NCI-H82 (cell line): ENCODE measurements around the gene YKT6.
"Not testable (repeated sequence)": the region's sequence is repeated elsewhere in the genome, so short reads cannot be mapped to it uniquely, and the experiment has no call there.

Experiments used
- DNase-seq: peaks from one replicate; lab custom pipeline; 2025; lab: John Stamatoyannopoulos, UW

YKT6 gene

DNA sequence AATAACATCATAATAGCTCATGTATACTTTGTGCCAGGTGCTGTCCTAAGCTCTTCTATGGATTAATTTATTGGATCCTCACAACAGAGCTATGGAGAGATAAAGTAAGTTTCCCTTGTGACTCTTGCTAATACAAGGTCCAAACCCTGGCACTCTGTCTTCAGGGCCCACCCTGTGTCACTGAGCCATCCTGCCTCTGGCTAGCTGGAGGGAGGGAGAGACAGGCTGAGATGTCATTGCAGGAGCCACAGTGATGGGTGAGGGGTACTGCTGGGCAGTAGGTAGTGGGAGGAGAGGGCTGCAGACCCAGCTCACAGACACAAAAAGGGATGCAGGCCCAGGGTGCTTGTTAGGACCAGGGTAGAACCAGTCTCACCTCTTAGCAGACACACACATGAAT lies 28.4 kb upstream of the YKT6 start:
- no peak for DNase-seq

- no peak for DNase-seq
These were observed 27.9 kb upstream of the YKT6 start for GRCh38 chr7:44172803-44173424.

DNA sequence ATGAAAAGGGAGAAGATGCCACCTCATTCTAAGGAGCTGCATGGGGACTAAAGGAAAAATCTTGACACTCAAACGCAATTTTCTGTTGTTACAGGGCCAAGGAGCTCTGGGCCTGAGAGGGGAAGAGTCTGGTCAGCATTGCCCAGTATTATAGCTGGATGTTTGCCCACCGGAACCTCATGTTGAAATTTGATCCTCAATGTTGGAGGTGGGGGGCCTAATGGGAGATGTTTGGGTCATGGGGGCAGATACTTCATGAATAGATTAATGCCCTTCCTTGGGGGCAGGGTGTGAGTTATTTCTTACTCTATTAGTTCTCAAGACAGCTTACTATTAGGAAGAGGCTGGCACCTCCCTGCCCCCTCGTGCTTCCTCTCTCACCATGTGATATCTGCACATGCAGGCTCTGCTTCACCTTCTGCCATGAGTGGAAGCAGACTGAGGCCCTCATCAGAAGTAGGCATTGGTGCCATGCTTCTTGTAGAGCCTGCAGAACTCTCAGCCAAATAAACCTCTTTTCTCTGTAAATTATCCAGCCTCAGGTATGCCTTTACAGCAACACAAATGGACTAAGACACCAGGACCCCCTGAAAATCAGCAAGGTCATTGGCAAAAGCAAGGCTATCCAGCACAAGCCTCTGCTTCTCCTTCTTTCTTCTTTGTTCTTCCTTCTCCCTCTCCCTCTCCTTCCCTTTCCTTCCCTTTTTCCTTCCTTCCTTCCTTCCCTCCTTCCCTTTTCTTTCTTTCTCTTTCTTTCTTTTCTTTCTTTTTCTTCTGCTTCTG lies 26.7 kb upstream of the YKT6 start:
- DNase-seq: no peak

- not testable (repeated sequence) for DNase-seq
These were observed 26.2 kb upstream of the YKT6 start for GRCh38 chr7:44174694-44174948.

DNA sequence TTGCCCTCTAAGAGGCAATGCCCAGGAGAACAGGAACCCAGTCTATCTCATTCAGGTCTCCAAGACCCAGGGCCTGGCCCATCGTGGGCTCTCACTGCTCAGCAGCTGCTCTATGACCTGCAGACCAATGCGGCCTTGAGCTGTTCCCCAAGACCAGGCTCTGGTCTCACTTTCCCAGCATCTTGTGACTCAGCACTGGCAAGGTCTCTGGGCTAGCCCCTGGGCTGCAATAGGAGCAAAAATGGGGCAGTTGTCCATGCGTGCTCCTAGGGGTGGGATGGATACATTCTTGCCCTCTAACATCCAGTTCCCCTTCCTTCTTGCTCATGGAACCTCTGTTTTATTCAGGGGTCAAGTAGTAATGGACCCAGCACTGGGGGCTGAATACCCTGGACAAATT lies 25.0 kb upstream of the YKT6 start:
- DNase-seq: no peak

GRCh38 chr7:44176486-44176885 lies 24.3 kb upstream of the YKT6 start:
- DNase-seq: no peak

GRCh38 chr7:44177570-44178131 lies 23.1 kb upstream of the YKT6 start:
- no peak for DNase-seq

DNA sequence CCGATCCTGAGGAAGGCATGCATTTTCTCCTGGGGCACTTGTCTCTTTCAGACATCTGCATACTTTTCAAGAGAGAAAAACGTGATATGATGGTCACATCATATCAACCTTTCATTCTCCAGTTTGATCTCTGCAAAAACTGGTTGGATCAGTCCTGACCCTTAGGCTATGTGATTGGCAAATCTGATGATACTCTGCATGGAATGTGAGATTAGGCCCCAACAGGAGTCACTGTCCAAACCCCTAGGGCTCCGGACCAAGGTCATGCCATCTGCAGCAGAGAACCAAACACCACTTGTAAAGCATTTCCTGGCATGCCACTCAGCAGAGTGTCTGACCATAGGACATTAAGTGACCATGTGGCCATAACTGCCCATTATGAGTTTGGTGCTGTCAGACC lies 20.1 kb upstream of the YKT6 start:
- no peak for DNase-seq

GRCh38 chr7:44182827-44183226 lies 18.0 kb upstream of the YKT6 start:
- DNase-seq: no peak

- DNase-seq: no peak
These were observed 17.4 kb upstream of the YKT6 start for GRCh38 chr7:44183386-44183785.

DNA sequence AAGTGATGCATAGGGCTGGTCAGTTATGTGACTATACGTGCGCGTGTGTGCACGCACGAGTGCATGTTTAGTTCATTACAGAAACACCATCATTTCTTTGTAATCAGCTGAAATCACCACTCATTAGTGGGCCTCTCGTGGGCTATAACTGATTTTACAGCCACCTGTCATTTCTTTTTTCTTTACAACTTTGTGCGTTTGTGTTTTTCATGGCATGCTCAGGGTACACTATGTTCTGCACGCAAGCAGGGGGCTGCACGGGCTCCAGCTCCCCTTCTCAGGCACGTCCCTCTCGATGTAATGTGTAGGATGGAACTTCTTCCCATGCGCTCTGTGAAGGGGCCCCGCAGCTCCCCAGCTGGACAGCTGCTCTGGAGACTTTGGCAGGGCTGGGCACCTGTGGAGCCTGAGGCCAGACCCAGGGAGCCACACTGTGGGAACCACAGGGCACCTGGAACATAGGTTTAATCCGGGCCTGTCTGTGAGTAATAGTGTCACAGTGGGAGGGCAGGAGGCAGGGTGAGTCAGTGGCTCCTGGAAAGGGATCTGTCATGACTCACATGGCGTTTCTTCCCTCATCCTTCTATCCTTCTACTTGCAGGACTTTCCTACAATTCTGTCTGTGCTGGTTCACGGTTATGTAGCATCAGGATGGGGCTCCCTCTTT lies 16.4 kb upstream of the YKT6 start:
- no peak for DNase-seq

- DNase-seq: no peak
These were observed 15.8 kb upstream of the YKT6 start for GRCh38 chr7:44184873-44185446.

DNA sequence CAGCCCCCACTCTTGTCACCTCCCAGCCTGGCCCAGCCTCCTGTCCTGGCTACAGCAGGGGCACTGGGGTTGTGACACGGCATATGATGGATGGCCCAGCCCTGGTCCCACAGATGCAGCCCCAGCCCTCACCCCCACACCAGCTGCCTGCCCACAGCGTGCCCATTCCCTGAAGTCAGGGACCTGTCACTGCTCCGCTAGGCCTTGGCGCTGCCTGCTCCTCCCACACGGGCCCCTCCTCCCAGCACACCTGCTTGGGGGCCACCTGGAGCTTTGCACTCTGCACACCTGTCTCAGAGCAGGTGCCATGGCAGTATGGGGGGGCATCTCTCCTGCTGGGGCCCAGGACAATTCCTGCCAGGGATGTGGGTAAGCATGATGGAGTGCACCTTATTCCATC lies 15.0 kb upstream of the YKT6 start:
- no peak for DNase-seq

DNA sequence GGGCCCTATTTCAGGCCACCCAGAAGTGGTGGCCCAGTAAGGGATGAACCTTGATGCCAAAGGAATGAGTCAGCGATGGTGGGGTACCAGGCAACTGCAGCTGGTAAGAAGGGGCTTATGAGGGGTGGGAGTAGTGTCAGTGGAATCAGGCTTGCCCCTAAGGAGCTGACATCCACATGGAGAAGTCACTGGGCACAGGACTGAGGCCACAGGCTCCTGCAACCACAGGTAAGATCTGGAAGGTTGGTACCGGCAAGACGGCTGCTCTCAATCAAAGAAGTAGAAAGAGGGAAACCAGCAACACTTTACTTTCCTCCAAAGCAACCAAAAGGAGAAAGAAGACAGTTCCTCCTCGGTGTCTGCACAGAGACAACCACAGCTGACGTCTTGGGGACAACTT lies 14.0 kb upstream of the YKT6 start:
- DNase-seq: no peak

DNA sequence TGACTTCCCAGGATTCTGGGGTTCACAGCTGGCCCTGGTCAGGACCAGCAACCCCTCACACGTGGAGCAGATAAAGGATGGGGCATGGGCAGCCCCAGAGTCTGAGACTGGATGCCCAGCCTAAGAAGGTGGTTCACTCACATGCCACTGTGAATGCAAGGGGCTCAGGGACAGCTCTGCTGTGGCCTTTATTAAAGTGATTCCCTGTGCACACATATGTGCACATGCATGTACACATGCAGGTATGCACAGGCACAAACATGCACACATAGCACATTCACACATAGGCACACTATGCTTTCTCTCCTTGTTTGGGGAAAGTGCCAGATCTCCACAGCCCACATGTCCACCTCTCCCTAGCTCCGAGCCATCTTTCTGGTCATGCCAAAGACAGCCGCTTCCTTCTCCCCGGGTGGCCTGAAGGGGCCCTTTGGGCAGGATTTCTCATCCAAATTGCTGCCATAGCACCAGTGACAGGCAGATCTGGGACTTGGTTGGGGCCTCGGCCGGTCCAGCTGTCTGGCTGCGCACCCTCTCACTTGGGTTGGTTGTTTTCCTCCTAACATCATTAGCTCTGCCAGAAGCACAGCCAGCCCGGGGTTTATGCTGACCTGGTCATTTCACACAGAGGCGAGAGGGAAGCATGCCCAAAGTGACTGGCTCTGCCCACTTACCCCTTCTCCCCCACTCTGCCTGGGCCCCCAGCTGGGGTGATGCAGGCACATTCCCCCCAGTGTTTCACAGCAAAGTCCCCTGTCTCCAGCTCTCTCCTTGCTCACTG lies 13.0 kb upstream of the YKT6 start:
- no peak for DNase-seq

DNA sequence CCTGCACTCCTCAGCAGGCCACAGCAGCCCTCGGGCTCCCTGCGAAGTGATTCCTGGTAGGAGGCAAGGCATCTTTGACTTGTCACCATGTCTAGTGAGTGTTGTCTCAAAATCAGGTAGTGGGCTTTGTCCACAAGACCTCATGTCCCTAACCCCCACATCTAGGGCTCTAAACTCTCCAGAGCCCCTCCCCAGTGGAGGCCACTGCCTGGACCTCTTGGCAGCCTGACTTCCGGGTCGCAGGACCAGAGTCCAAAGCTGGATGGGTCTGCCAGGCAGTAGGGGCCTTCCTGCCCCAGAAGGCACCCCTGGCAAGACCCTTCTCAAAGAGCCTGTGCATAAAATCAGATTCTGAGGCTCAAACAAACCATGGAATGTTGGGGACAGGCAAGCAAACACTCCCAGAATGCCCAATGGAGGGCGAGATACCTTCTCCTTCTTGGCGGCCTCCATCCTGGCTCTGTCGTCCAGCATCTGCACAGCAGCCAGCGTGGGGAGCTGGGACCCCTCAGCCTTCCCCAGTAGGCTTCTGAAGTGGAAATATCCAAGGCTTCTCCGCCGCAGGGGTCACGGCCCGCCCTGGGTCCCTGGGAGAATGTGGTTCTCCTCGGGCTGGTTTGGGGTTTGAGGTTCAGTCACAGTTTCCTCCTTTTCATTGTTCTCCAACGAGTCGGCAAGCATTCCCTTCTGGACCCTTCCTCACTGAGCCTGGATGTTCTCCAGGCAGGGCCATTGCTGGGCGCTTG lies 12.1 kb upstream of the YKT6 start:
- DNase-seq: no peak

- no peak for DNase-seq
These were observed 11.3 kb upstream of the YKT6 start, which contains the start of gene GCK for GRCh38 chr7:44189286-44189992. GCK (minus strand) TSS chr7:44189439; CDS start chr7:44188953, 486 bp downstream.

DNA sequence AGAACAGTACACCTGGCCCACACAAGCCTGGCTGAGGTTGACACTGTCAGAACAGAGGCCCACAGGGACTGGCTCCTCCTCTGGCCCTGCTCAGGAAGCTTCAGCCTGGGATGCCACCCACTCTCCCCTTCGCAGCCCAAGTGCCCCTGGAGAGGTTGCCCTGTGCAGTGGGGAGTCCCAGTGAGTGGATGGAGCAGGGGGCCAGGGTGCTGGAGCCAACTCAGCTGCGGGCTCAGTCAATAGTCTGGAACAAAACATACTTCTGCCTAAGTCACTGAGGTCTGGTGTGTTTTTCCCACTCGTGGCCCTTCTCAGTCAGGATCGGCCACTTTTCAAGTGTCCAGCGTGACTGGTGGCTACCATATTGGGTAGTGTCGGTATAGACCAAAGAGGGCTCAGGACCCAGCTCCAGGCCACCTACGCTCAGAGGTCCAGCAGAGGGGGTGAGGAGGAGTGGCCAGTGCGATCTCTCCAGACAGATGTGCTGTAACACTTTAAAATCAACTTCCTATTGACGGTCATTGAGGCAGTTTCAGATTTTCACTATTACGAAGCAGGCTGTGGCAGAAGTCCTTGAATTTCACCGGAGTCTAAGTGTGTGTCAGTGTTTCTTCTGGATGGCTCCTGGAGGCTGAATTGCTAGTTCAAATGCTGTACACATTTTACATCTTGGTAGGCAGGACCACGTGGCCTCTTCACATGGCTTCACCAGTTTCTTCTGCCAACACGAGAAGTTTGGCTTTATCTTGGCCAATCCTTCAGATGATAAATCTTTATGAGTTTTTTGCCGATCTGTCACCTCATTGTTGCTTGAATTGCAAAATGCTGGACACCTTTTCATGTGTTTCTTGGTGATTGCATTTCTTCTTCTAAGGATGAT lies 10.5 kb upstream of the YKT6 start:
- DNase-seq: no peak

DNA sequence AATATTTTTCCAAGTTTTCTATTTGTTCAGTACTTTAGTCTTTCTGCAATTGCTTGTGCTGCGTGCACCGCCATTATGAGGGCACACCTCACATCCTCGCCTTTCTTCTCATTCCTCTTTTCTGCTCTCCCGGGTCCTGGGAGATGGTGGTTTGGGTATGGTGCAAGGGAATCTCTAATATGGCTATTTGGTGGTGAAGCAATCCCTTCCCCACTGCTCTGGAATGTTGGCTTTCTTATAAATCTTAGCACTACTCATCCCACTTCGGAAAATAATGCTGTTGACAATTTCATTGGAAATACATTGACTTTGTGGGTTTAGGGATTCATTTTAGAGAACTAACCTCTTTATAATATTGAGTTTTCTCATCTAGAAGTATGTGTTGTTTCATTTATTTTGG lies 9.6 kb upstream of the YKT6 start:
- no peak for DNase-seq
